GM13976 (cell line): ENCODE measurements around the gene SYDE1.

ENCODE experiments used
- DNase-seq: peaks from one replicate; pipeline ENCODE4 v3.0.0; 2012; ENCODE audit warnings: low spot score
- CTCF ChIP-seq: IDR thresholded peaks from 2 replicates; pipeline ENCODE4 v1.5.1; 2012; ENCODE audit warnings: borderline replicate concordance, mild to moderate bottlenecking; ENCODE audit not compliant: insufficient read depth; ENCODE audit errors: extremely low read depth, missing control alignments, control extremely low read depth
- in situ Hi-C: fragments of 300-500 bp; cut with MboI; formaldehyde crosslinking; loops from one replicate; pipeline ENCODE4 v1.12.0; 2022; ENCODE audit warnings: low sequenced_read_pairs, mixed read lengths, inconsistent platforms; ENCODE audit not compliant: unreplicated experiment

The SYDE1 gene

GRCh38 chr19:15161028-15161984, 54.1 kb downstream of the SYDE1 start:
- peak; percentile 45 for TF ChIP-seq CTCF
- peak; percentile 78 for DNase-seq
- in situ Hi-C loops: loop anchor here (10.0 kb wide), 1 partner anchor 393 kb away; no protein-coding TSS in a partner anchor
